ENCODE data around the gene DCAF15.

The DCAF15 gene

GRCh38 chr19:13998426-13998825 is 46.1 kb downstream of the DCAF15 start:
- ChIA-PET CTCF (interaction anchor here (1.0 kb wide), 1 partner anchor 74 kb away, joined by 3 read pairs; no protein-coding TSS in a partner anchor), POLR2A (no interaction called here)
- DNase-seq (ENCODE audit: extremely low spot score) = no peak
- no peak for TF ChIP-seq CTCF (IDR thresholded peaks at IDR 0.05; ENCODE audit: control extremely low read depth, extremely low read depth, low read depth, missing control alignments)

DNA sequence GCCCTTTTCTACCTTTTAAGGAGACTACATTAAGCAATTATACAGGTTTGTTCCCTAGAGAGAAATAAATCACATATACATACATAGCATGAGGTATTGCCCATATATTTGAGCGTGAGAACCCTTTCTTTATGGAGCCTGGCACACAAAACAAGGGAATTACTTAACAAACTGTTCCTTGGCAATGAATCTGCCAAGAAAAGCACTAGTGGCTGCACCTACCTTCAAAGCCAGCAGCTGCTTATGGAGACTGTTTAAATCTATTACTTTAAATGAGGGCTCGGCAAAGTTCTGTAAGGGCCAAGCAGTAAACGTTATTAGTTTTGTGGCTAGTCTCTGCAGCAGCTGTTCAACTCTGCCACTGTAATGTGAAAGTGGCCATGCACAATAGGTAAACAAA is 46.8 kb downstream of the DCAF15 start:
- CTCF ChIA-PET = interaction anchor here (1.0 kb wide), 1 partner anchor 73 kb away, joined by 3 read pairs; no protein-coding TSS in a partner anchor
- DNase-seq (ENCODE audit: extremely low spot score) = no peak
- no peak for TF ChIP-seq CTCF (IDR thresholded peaks at IDR 0.05; ENCODE audit: control extremely low read depth, extremely low read depth, low read depth, missing control alignments)
- POLR2A ChIA-PET = no interaction called here

DNA sequence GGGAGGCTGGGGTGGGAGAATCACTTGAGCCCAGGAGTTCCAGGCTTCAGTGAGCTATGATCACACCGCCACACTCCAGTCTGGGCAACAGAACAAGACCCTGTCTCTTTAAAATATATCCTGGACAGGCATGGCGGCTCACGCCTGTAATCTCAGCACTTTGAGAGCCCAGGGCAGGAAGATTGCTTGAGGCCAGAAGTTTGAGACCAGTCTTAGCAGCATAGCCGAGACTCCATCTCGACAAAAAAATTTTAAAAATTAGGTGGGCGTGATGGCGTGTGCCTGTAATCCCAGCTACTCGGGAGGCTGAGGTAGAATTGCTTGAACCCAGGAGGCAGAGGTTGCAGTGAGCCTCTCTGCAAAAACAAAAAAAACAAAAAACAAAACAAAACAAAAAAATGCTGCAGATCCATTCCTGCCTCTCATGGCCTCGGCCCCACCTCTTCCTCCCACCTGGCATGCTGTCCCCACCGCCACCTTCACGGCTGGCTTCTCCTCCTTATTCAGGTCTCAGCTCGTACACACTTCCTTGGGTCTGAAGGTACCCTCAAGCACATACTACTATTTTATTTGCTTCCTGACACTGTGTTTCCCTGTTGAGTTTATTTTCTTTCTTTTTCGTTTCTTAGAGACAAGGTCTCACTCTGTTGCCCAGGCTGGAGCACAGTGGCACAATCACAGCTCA is 48.5 kb downstream of the DCAF15 start:
- DNase-seq (ENCODE audit: extremely low spot score) = no peak
- POLR2A ChIA-PET = no interaction called here
- CTCF ChIA-PET = interaction anchor here (1.0 to 3.3 kb wide), 4 partner anchors 8 to 72 kb away, joined by 3 to 11 read pairs (median 4); partner anchors contain the start of genes IL27RA and MISP3
- no peak for TF ChIP-seq CTCF (IDR thresholded peaks at IDR 0.05; ENCODE audit: control extremely low read depth, extremely low read depth, low read depth, missing control alignments)

DNA sequence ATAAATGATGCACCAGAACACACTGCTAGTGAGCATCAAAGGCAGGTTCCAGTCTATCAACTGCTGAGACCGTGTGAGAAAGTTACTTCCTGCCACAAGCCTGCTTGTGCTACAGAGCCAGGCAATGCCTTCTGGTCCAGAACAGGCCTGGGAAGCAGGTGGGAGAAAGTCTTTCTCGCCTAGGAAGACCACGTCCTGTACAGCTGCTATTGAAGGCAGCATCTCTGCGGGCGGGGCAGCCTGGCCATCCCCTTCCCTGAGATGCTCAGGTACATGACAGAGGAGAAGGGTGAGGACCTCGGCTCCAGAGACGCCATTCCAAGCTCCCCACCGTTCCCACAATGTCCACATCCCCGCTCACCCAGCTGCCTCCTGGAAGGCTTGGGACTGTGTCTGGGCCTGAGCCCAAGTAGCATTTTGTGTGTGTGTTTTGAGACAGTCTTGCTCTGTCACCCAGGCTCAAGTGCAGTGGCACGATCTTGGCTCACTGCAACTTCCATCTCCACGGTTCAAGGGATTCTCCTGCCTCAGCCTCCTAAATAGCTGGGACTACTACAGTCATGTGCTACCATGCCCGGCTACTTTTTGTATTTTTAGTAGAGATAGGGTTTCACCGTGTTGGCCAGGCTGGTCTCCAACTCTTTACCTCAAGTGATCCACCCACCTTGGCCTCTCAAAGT is 50.4 kb downstream of the DCAF15 start:
- TF ChIP-seq CTCF (IDR thresholded peaks at IDR 0.05; ENCODE audit: control extremely low read depth, extremely low read depth, low read depth, missing control alignments) = no peak
- DNase-seq (ENCODE audit: extremely low spot score) = peak; percentile 14
- ChIA-PET POLR2A (interaction anchor here (1.6 kb wide), 1 partner anchor 11 kb away, joined by 3 read pairs; no protein-coding TSS in a partner anchor), CTCF (interaction anchor here (2.9 to 3.3 kb wide), 2 partner anchors 10 to 17 kb away, joined by 9 to 11 read pairs; no protein-coding TSS in a partner anchor)

GRCh38 chr19:14003251-14004055 is 51.1 kb downstream of the DCAF15 start:
- ChIA-PET POLR2A (interaction anchor here (0.6 to 1.6 kb wide), 2 partner anchors 11 to 16 kb away, joined by 3 to 5 read pairs; no protein-coding TSS in a partner anchor), CTCF (interaction anchor here (0.7 to 3.3 kb wide), 4 partner anchors 11 to 28 kb away, joined by 3 to 11 read pairs (median 8); partner anchors contain the start of gene IL27RA)
- no peak for TF ChIP-seq CTCF (IDR thresholded peaks at IDR 0.05; ENCODE audit: control extremely low read depth, extremely low read depth, low read depth, missing control alignments)
- peak; percentile 15 for DNase-seq (ENCODE audit: extremely low spot score)
